NCI-H2227 (cell line): ENCODE measurements around the gene FA2H.

Source experiments
- DNase-seq: peaks from one replicate; lab custom pipeline; 2025; ENCODE audit not compliant: unreplicated experiment; lab: John Stamatoyannopoulos, UW

FA2H gene

DNA sequence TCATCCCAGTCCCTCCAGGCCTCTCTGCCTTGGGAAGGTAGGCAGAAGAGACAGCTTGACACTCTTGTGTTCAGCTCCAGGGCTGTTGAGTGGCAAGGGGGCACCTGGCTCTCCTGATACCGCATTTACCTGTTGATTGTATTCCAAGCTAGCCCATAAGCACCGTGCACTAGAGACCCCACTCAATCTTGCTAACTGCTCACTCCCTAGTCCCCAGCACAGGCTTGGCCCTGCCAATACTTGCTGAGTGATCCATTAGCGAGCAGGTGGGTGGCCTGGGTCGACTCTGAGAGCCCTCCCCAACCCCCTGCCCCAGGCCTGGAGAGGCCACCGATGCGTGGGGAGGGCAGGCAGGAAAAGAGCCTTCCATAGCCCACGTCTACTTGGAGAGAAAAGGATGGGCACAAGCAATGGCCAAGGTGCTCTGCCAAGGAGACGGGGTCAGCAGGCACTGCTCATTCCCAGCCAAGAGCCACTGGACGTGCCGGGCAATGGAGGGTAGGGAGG lies 29.5 kb downstream of the FA2H start:
- DNase-seq: no peak

DNA sequence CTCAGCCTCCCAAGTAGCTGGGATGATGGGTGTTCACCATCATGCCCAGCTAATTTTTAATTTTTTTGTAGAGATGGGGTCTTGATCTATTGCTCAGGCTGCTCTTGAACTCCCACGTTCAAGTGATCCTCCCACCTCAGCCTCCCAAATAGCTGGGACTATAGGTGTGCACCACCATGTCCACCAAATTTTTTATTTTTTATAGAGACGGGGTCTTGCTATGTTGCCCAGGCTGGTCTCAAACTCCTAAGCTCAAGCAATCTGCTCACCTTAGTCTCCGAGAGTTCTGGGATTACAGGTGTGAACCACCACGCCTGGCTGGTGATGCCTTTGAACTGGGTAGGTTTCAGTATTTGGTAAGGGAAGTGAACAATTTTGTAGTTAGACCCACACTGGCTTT lies 30.1 kb downstream of the FA2H start:
- no peak for DNase-seq

DNA sequence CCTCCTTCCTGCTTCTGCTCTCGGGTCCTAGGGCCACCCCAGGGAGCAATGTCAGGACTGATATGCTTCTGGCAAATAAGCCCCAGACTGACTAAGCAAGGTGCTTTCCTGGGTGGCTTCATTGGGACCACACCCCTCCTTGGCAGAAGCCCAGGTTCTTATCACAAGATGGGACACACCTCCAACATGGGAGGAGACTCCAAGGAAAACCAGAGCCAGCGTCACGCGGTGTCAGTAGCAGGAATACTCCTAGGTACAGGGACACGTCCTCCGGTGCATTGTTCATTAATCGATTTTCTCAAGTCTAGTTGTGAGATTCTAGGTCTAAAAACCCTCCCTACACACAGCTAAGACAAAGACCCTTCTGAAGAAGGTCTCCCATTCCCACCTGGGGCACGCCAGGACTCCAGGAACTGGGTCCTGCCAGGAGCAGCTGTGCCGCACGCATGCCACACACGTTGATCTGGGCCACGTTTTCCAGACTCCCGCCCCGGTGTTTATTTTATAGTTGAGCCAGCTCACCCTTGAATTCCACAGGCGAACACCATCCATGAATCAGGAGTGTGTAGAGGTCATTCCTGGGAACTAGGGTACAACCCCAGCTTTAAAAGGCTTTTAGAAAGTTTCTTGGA lies 30.8 kb downstream of the FA2H start:
- peak; percentile 70 for DNase-seq

DNA sequence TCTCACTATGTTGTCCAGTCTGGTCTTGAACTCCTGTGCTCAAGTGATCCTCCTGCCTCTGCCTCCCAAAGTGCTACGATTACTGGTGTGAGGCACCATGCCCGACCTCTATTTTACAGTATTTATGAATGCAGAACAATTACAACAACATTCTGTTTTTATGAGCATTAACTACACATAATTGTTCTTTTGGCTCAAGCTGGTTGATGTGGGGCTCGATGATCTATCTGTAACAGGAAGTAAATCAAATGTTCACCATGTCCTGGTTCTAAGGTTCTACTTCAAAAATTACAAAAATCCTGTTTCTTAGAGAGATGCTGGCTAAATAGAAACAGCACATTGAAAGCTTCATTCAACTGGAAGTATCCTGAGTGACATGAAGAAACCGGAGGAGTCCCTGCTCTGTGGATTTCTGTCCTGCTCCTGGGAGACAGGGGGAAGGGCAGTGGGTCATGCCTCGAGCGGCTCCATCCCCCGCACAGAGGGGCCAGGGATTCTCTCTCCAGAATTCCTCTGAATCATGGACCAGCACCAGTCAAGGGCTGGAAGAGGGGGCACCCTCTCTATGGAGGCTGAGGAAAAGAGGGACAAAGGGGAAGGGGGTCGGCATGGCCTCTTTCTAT lies 31.5 kb downstream of the FA2H start:
- no peak for DNase-seq

DNA sequence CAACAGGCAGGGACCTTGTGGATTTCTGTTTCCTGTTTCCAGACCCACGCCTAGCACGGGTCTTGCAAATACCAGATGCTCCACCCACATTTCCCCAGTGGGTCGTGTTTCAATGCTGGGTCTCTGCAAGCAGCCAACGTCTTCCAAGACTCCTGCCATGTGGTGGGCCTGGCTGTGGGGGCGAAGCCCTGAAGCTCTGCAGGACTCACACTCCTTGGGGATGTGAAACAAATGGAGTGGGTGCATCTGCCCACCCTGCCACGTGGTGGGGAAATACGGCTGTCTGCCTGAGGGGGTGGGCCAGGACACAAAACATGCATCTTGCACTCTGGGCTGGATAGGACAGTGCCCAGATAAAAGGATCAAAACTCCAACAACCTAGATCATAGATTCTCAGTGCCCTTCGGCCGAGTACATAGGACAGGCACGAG lies 32.6 kb downstream of the FA2H start:
- DNase-seq: no peak

DNA sequence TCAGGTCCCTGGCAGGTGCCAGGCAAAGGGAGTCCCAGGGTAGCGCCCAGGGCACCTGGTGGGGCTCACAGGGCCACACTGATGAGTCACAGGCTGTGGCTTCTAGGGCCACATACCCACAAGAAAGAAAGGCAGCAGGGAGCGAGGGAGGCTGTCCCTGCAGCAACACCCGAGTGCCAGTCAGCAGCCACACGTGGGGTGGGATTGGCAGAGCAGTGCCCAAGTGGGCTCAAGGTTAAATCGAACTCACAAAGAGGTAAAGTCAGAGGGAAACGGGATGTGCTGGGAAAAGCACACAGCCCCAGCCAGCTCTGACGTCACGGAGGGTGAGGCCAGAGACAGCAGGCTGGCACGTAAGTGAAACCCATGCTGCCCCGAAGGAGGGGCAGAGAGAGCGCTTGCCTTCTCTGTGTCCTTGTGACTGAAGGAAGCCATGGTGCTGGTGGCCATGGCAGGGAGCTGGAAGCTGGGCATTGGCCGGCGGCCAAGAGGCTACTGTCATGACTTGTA lies 33.8 kb downstream of the FA2H start:
- no peak for DNase-seq

DNA sequence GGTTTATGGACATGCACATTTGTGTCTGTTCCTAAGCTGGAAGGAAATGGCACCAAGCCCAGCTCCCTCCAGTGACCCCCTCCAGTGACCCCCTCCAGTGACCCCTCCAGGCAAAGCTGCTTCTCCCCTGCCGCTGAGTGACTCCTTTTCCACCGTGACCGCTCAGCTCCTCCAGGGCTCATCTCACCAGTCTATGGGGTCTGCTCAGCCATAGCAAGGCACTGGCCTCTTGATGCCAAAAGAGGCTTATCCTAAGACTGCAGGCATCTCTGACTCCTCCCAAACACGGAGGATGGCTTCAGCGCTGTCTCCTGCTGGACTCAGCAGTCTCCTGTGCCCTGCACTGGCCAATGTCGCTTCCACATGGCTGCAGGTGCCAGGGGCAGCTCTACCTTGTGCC lies 35.3 kb downstream of the FA2H start:
- no peak for DNase-seq

DNA sequence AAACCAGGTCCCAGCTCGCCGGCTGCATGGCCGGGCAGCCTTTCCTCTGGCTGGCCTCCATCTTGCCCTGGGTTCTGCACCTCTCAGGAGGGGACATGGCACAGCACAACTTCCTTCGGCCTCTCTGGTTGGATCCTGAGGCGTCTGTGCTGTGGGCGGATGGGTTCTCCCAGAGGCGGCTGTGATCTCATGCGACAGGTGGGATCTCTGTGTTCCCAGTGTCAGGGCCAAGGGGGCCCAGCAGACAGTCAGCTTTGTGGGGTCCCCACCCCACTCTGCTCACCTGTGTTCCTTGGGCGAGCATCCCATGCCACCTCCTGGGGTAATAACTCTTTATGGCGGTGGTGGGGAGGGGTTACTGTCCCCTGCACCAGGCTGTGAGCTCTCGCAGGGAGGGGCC lies 35.8 kb downstream of the FA2H start:
- no peak for DNase-seq

DNA sequence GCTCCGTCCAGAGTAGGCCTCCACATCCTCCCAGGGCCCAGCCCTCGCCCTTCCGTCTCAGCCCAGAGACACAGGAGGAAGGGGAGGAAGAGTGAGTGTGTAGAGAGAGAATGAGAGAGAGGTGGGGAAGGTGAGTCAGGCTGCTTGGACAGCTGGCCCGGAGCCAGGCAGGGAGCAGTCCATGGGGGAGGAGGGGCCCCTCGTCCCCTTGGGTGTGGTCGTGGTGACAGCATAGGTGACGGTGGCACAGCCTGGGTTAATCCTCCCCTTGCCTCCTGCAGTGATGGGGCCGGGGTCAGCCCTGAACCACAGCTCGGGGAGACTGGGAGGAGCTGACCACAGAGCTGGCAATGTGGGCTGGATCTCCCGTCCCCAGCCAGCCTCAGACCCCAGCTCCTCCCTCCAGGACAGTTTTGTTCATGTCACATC lies 36.5 kb downstream of the FA2H start:
- DNase-seq: no peak

DNA sequence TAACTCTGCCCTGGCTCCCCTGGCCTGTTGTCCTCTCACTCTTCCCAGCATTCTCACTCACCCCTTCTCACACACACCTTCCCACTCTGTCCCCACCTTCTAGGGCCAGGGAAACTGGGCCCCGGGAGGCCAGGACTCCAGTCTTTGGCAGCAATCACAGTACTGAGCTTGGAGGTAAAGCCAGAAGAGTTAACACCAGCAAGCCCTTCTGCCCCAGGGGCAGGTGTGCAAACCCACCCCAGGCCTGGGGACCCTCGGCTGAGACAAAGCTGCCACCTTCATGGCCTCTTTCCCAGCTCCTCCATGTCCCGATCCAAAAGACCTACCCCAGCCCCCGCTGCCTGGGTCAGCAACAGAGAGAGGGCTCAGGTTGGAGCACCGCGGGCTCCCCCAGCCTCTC lies 37.1 kb downstream of the FA2H start:
- no peak for DNase-seq

DNA sequence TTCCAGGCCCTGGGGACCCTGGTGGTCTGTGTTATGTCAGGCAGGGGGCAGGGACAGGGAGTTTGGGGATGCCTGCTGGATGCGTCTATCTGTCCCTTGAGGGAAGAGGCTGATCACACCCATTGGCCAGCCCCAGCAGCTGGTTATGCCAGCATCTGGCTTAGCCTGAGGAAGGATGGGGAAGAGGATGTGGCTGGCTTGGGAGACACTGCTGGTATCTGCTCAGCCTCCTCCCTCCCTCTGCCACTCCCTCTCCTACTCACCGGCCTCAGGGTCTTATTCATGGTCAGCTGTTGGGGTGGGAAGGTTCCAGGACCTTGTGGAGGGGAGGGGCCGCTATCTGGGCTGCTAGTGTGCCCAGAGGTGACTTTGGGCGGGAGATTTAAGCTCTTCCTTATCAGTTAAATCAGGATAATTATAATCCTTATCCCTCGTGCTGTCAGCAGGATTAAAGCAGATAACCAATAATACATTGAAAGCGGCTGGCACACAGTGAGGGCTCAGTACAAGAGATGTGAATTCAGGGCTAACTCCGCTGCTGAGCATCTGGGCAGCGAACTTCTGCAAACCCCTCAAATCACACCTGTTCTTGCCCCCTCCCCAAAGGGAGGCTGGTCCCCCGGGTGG lies 38.0 kb downstream of the FA2H start:
- DNase-seq: no peak

DNA sequence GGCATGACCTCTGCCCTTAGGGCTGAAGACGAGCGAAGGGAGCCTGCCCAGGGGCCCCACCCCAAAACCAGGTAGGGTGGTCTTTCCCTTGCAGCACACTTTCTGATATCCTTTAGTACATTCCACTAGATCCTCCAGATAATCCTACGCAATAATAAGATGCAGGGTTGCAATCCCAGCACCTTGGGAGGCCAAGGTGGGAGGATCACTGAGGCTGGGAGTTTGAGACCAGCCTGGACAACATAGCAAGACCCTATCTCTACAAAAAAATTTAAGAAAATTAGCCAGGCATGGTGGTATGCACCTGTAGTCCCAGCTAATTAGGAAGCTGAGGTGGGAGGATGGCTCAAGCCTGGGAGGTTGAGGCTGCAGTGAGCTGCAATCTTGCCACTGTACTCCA lies 39.1 kb downstream of the FA2H start:
- no peak for DNase-seq

DNA sequence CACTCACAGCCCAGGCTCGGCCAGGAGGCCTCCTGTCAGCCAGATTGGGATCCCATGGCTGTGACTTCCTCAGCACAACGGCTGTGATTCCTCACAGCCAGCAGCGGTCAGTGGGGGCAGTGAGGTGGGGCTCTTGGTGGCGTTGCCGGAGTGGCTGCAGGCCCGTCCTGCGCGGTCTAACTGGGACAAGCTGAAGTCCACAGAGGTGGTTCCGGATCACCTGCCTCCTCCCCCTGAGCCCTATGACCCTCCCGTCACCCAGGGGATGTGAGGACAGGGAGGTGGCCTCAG lies 39.5 kb downstream of the FA2H start:
- DNase-seq: no peak

DNA sequence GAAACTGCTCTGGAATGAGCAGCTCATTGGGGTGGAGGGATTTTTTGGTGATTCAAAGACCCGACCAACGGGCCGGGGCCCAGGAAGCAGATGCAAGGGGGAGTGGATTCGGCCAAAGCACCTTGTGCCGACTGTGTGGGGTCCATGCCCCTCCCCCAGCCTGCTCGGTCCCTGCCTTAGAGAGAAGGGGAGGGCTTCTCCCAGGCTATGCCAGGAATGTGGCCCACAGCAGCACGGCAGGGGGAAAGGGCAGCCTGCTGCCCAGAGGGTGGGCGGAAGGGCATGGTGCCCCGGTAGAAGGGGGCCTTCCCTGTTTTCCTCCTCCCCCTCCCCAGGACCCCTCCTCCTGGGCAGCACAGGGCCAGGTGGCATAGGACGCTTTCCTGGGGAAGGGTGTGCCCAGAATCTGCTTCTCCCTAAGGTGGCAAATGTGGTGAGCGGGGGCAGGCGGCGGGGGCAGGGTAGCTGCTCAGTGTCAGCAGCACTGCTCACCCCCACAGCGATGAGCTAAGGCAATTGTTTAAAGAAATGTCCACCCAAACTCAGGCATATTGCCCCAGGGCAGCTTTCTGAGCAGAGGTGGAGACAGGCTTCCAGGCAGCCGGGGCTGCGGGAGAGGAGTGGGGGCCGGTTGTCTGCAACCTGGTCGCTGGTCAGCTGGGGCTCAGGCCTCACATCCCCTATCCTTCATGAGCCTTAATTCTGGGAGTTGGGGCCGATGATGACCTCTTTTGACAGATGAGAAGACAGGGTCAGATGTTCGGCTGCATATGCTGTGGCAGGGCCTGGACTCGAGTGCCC lies 40.1 kb downstream of the FA2H start:
- DNase-seq: no peak

DNA sequence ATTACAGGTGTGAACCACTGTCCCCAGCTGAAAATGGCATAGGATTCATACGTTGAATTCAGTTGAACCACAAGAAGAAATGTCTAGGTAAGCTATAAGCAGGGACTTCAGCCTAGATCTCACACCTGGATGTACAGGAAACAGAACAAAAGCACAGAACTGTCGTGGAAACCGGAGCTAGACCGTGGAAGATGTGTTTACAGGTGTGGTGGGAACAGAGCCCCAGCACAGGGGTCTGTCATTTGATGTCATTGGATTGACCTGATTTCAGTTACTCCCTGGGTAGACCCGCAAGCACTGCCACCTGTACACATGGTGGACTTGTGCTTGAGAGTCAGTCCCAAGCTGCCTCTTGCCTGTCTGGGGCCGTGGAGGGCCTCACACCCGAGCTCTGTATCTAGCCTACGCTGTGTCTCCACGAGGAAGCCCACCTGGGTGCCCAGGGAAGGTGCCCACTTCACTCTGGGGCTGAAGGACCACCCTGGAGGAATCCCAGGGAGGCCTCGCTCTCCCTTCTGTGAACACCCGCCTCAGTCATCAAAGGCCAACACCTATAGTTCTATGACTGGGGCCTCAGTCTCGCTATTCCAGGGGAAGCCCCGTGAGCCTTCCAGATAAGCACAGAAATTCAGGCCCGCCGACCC lies 41.8 kb downstream of the FA2H start:
- DNase-seq: no peak

DNA sequence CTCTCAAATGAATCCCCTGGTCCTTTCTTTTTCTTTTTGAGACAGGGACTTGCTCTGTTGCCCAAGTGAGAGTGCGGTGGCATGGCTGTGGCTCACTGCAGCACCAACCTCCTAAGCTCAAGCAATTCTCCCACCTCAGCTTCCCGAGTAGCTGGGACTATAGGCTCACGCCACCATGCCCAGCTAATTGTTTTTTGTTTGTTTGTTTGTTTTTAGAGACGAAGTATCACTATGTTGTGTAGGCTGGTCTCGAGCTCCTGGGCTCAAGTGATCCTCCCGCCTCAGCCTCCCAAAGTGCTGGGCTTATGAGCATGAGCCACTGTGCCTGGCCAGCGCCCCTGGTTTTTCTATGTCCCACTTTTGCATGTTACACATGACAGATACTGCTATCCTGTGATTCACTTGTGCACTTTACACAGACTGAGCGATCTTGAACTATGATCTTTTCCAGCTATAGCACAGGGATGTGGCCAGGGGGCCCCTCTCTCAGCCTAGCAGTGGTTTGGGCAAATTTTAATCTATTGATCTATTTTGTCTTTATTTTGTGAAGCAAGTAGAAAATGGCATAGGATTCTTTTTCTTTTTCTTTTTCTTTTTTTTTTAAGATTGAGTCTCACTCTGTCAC lies 42.7 kb downstream of the FA2H start:
- DNase-seq: no peak

DNA sequence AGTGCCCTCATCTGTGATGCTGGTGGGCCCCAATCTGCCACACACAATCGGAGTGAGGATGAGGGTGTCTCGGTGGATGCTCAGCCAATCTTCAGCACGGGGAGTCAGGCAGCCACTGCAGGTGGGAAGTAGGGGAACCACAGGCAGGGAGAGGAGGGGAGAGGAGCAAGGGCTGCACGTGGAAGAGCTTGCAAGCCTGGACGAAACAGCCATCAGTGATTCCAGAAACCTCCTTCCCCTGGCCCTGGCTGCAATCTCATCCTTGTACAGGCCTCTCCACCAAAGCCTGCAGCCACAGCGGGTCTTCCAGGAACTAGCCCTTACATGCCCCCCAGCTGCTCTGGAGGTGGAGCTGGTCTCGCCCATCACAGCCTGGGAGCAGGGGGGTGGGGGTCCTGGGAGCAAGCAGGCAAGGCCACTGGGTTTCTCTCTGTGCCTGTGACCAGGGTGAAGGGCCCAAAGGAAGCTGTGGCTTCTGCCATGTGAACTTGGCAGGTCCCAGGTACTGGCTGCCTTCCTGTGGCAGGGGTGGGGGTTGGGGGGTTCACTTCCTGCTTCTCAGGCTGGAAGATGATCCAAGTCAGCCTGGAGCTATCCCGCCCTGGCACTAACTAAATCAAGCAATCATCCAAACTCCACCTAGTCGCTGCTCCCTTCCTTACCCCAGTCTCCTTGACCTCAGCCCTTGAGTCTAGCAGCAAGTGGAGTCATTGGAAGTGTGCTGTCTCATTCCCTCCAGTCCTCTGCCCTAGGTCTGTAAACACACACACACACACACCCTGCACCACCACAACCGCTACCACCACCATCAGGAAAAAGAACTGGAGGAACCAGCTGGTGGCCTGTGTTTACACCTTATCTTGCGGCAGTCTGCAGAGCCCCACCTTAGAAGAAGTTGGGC lies 44.6 kb downstream of the FA2H start:
- no peak for DNase-seq

DNA sequence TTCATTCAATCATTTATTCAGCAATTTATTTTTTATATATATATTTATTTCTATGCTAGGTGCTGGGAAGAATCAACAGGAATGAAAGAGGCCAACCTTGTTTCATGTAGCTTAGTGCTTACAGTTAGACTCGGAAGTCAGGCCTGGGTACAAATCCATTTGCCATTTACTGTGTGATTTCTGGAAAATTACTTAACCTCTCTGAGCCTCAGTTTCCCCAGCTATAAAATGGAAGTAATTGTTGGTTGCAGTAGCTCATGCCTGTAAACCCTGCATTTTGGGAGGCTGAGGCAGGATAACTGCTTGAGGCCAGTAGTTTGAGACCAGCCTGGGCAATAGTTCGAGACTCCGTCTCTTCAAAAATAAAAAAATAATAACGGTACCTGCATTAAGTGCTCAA lies 46.7 kb downstream of the FA2H start:
- no peak for DNase-seq

DNA sequence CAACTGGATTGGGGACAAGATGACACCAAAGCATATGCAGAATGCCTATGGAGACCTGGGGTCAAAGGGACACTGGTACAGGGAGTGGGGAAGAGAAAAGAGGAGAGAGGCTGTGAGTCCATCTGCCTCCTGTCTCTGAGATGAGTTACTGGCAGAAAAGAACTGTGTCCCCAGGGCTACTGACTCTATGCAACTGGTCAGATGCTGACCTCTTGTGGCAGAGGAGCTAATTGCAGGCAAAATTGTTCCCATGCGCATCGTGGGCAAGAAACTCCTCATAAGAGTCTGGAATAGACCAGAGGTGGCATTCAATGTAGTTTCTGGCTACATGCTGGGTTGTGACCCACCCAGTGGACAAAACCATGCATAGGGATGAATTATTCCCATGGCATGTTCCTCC lies 47.9 kb downstream of the FA2H start:
- DNase-seq: no peak
